HepG2 (cell line): ENCODE results near the gene ATG5.

ENCODE experiments used
- BHLHE40 ChIP-seq: IDR thresholded peaks from 2 replicates; pipeline ENCODE4 v1.6.1; 2011; ENCODE audit warnings: low read length, improper control_type of control experiment
- CENPT ChIP-seq: sonication (generic); formaldehyde crosslinking; IDR thresholded peaks from 2 replicates; pipeline ENCODE4 v1.8.0; 2022; ENCODE audit warnings: low read depth, mild to moderate bottlenecking, moderate library complexity, missing genetic modification reagents
- EHMT2 ChIP-seq: fragments of 200-600 bp; sonication (generic); IDR thresholded peaks from 2 replicates; pipeline ENCODE4 v1.7.0; 2017; ENCODE audit warnings: antibody characterized with exemption, low read depth, low read length, borderline replicate concordance
- POGK ChIP-seq: sonication (generic); formaldehyde crosslinking; conservative IDR thresholded peaks from 2 replicates; pipeline ENCODE4 v1.8.0; 2022; ENCODE audit warnings: mild to moderate bottlenecking, moderate library complexity, missing genetic modification reagents
- POLR2A ChIP-seq, 2 experiments: IDR thresholded peaks; 2 replicates each; pipeline ENCODE4 v1.6.1; 2011; ENCODE audit warnings: low read depth in 2 of 2, low read length in 2 of 2, mild to moderate bottlenecking in 1 of 2, moderate library complexity in 1 of 2; ENCODE audit not compliant: insufficient read depth in 1 of 2
- RAD21 ChIP-seq: fragments of 450-650 bp; formaldehyde crosslinking; IDR thresholded peaks from 2 replicates; pipeline ENCODE4 v1.5.0; 2020; ENCODE audit warnings: mild to moderate bottlenecking
- SIX4 ChIP-seq: sonication (generic); formaldehyde crosslinking; IDR thresholded peaks from 2 replicates; pipeline ENCODE4 v1.4.0; 2020; ENCODE audit warnings: missing genetic modification reagents
- SP1 ChIP-seq, 2 experiments: fragments of 450-650 bp in 1 of 2; sonication (generic) in 1 of 2; formaldehyde crosslinking in 1 of 2; IDR thresholded peaks; 2 replicates each; pipeline versions ENCODE4 v1.4.0 to v1.6.1; 2016 to 2020; ENCODE audit warnings: missing genetic modification reagents in 1 of 2
- ZBTB33 ChIP-seq: sonication (generic); formaldehyde crosslinking; IDR thresholded peaks from 2 replicates; pipeline ENCODE4 v1.4.0; 2020; ENCODE audit warnings: missing genetic modification reagents
- ZBTB7B ChIP-seq: sonication (generic); formaldehyde crosslinking; IDR thresholded peaks from 2 replicates; pipeline ENCODE4 v1.4.0; 2020; ENCODE audit warnings: missing genetic modification reagents
- ZMAT3 ChIP-seq: sonication (generic); formaldehyde crosslinking; conservative IDR thresholded peaks from 2 replicates; pipeline ENCODE4 v1.7.0; 2021; ENCODE audit warnings: missing genetic modification reagents
- ZNF703 ChIP-seq: sonication (generic); formaldehyde crosslinking; IDR thresholded peaks from 2 replicates; pipeline ENCODE4 v1.5.1; 2020; ENCODE audit warnings: missing genetic modification reagents, mild to moderate bottlenecking, moderate library complexity, borderline replicate concordance
- ZNF776 ChIP-seq: sonication (generic); formaldehyde crosslinking; IDR thresholded peaks from 2 replicates; pipeline ENCODE4 v1.4.0; 2020; ENCODE audit warnings: mild to moderate bottlenecking, missing genetic modification reagents

DNA sequence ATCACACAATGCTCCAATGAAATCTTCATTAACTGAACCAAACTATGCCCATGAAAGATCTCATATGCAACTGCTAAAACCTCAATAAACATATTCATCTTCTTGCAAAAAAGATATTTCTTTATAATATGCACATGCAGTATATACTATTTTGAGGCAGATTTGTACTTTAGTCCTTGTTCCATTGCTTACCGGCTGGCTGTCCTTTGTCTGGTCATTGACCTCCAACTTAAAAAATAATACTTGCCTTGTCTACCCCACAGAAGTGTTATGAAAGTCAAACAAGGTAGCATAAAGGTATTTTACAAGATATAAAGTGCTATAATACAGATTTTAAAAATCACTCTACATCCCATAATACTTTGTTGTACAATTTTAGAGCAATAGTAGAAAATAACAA, 88.3 kb downstream of the ATG5 start:
- TF ChIP-seq CENPT (CRISPR knock-in tag) (no peak), POGK (CRISPR knock-in tag) (no peak), RAD21 (CRISPR knock-in tag) (no peak), POLR2A (IDR thresholded peaks at IDR 0.05; ENCODE audit: insufficient read depth in 1 of 2, low read depth in 2 of 2, low read length in 2 of 2) (no peak), SP1 (IDR thresholded peaks at IDR 0.05) (no peak), SP1 (CRISPR knock-in tag; IDR thresholded peaks at IDR 0.05) (no peak), ZBTB7B (CRISPR knock-in tag) (no peak), EHMT2 (no peak), ZNF703 (no peak), BHLHE40 (no peak), SIX4 (CRISPR knock-in tag) (no peak), ZNF776 (no peak), ZMAT3 (CRISPR knock-in tag) (no peak), ZBTB33 (no peak)
